Stimulated activated CD4-positive, alpha-beta T cell treated with anti-CD3 and anti-CD28 coated beads, Interleukin-1b, Interleukin-23, amount 100 ng/mL, for 4 hours (primary cell): ENCODE data around the gene IRF8.
"Not testable (repeated sequence)": the region's sequence is repeated elsewhere in the genome, so short reads cannot be mapped to it uniquely, and the experiment has no call there.

ENCODE experiments used
- DNase-seq, 2 donors: peaks; one replicate each; pipeline ENCODE4 v3.0.0-alpha.2; 2020; ENCODE audit warnings: low read depth in 2 of 2

The IRF8 gene

DNA sequence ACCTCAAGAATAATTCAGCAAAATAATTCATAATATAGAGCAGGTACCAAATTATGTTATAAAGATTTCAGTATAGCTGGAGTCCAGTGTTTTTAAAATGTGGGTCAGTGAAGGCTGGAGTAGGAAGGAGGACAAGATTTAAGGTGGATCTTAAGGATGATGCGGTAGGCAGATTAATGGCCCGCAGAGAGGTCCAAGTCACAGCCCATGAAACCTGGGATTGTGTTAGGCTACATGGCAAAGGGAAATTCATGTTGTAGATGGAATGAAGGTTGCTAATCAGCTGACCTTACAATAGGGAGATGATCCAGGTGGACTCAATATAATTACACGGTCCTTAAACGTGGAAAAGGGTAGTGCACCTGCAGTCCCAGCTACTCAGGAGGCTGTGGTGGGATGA lies 6.2 kb upstream of the IRF8 start:
- no peak for DNase-seq

DNA sequence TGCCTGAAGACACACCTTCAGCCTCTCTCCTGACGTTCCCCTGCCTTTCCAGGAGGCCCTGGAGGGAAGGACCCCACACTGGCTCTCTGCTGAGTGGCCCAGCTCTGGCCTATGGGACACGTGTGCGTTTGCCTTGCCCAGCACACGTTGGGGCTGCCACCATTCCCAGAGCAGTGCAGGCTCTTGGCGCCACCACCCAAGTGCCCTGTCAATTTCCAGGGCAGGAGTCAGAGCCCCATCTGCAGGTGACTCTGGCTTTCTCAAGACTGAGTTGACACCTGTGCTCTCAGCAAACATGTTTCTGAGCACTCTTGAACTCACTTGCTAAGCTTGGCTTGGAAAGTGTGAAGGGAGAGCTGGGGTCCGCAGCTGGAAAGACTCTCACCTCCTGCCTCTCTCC lies 4.7 kb upstream of the IRF8 start:
- no peak for DNase-seq

DNA sequence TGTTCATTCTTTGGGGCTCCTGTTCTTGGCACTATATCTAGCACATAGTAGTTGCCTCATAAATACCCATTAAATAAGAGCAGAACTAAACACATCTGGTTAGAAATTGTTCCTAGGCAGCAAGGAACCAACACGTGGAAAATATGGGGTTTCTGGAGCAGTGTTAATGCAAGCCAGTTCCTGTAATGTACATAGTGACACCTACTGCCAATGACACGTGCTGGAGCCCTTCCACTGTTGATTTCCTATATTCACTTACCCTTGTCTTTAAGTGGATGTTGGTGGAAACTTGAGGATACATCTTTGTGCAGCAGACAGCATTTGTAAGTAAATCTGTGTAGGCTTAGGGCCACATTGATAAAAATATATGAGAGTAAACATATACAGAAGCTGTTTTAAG lies 1.6 kb upstream of the IRF8 start:
- no peak for DNase-seq

- DNase-seq, result no peak
These were observed 482 bp downstream of the IRF8 start for GRCh38 chr16:85899444-85899843.

- DNase-seq, result no peak
These were observed 1.2 kb downstream of the IRF8 start for GRCh38 chr16:85900027-85900792.

DNA sequence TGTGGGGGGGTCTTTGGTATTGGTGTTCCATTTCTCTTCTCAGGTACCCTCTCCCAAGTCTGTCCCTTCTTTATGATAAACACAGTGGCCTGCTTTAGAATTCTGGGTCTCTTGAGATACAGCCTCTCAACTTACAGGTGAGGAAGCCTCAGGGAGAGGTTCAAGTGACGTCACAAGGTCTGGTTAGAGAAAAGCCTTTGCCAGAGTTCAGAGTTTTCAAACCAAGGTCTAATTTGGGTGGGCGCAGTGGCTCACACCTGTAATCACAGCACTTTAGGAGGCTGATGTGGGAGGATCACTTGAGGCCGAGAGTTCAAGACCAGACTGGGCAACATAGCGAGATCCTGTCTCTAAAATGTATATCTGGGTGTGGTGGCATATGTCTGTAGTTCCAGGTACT lies 2.1 kb downstream of the IRF8 start:
- no peak for DNase-seq

GRCh38 chr16:85901773-85902365 lies 2.9 kb downstream of the IRF8 start:
- no peak for DNase-seq

DNA sequence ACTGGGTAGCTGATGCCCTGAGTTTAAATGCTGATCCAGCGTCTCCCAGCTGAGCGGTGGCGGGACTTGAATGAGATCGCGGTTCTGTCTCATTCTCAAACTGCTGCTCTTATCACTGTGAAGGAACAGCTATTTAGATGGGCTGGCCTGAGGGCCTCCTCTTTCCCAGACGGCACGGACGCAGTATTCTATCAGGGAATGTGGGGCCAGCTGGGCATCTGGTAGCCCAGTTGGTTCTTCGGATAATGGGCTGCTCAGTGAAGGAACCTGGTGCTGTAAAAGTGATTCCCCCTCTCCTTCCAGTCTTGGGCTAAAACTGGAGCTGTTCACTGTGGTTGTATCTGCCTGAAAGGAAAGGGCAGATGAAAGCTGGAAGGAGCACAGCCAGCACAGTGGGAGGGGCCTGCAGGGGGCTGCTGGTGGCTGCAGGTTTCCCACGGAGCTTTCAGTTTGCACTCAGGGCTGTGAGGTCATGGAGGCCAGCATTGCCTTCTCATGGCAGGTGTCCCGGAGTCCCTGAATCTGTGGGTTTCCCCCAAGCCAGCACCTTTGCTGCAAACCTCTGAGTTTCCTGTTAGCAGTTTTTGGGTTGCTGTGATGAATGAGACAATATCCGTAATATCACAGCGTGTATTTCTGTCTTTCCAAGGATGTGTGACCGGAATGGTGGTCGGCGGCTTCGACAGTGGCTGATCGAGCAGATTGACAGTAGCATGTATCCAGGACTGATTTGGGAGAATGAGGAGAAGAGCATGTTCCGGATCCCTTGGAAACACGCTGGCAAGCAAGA lies 3.6 kb downstream of the IRF8 start:
- DNase-seq, result peak in 1 of 2 donors; percentile 50

DNA sequence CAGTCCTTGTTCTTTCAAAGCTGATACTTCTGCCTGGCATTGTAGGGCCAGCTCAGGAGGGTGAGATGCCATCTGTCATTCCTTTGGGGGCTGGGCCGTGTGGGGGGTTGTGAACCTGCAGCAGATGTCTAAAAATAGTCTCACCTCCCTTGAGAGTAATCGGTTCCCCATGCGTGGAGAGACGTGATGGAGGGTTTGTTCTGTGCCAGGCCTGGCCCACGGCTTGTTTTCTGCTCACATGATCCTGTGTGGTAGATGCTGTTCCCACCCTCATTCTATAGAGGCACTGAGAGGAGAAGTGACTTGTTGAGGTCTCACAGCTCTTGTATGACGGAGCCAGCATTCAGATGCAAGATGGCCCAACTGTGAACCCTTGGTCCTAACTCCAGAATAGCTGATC lies 4.6 kb downstream of the IRF8 start:
- DNase-seq, result no peak

- DNase-seq, result no peak
These were observed 6.4 kb downstream of the IRF8 start for GRCh38 chr16:85905110-85906095.

- DNase-seq, result no peak
These were observed 7.4 kb downstream of the IRF8 start for GRCh38 chr16:85906349-85906748.

DNA sequence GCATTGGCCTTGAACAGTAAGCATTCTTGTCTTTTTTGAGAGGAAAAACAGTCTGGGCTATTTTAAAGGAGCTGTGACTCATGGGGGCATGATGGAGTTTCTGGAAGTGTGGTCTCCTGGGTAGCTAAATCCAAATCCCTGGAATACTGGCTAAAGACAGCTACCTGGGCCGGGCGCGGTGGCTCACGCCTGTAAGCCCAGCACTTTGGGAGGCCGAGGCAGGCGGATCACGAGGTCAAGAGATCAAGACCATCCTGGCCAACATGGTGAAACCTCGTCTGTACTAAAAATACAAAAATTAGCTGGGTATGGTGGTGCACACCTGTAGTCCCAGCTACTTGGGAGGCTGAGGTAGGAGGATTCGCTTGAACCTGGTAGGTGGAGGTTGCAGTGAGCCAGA lies 8.3 kb downstream of the IRF8 start:
- not testable (repeated sequence) for DNase-seq

DNA sequence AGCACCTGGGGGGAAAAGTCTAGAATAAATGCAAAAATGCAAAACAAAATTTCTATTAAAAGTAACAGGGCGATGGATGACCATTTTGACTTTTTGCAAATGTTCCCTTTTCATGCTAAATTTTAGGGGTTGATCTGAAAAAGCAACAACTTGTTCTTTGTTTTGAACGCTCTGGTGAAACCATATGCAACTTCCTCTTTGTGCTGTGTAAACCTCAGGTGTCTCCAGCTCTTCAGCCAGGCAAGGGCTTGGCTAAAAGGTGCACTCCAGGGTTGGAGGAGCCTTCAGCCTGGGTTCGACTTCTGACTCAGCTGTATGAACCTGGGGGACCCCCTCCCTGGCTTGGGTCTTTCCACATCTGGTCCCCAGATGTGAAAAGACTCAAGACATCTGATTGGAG lies 9.5 kb downstream of the IRF8 start:
- DNase-seq, result no peak

DNA sequence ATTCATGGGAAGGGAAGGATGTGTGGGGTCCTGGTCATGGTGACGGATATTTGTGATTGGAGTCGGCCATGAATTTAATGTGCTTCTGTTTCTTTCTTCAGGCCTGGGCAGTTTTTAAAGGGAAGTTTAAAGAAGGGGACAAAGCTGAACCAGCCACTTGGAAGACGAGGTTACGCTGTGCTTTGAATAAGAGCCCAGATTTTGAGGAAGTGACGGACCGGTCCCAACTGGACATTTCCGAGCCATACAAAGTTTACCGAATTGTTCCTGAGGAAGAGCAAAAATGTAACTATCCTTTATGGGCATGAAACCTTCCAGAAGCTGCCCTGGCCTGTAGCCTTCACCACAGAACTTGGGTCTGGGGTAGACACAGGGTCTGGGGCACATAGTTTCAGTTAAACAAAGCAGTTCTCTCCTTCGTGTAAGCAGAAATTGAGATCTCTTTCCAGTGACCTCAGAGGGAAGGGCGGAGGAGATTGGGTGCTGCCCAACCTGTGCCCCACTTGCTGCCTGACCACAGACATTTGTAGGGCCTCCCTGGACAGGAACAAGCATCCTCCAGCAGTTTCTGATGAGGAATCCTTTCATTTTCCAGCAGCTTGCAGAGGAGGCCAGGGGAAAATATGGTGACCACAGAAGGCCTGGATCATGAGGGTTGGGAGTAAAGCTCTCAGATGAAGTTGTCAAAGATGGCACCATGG lies 10.1 kb downstream of the IRF8 start:
- DNase-seq, result no peak

DNA sequence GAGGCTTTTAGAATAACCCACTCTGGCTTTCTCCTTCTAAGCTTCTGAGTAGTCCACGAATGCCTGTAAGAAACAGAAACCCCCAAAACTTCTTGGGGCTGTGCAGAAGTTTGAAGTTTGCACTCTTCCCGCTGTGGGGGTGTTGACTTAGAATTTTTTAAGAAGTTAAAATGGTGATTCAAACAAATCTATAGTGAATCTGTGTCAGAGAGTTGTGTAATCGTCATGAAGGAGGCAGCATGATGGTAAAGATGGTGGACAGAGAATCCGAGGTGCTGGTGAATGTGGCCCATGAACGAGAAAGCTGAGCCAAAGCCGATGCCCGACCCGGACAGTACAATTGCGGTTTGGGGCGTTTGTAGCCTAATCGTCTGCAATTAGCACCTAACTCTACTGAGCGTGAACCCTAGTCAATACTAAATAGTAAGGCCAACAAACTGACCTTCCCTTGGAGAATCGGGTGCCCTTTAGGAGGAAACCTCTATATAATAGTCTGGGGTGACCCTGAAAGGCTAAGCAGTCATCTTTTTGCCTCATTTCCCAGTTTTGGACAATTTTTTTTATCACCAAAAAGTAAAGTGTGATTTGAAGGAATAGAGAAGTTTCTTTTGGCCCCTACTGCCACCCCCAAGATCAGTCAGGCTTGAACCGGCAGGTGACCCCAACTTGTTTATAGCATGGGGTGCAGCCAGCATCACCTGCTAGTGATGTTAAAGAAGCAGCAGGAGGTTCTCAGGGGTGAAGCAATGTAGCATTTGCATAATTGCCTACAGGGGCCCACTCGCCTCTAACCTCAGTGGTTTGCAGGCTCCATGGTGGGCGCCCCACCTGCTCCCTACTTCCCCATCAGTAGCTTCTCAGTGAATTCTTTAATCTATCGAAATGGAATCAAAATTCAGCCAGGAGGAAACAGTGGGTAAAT lies 11.2 kb downstream of the IRF8 start:
- DNase-seq, result no peak

DNA sequence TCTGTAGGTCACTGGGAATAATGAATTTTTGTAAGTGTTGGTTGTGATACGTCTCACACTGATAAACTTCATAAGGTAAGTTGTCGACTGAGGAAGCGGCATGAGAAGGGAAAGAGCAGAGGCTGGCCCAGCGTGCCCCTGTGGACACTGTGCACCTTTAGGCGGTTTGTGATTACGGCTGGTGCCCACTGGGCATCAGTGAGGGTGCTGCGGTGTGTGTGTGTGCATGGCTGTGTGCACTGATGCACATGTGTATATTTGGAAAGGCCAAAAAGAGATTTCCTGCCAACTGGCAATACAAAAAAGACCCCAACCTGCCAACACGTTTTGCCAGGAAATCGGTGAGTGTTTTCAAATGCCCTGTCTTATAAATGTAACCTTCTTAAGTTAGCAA lies 11.9 kb downstream of the IRF8 start:
- DNase-seq, result no peak

DNA sequence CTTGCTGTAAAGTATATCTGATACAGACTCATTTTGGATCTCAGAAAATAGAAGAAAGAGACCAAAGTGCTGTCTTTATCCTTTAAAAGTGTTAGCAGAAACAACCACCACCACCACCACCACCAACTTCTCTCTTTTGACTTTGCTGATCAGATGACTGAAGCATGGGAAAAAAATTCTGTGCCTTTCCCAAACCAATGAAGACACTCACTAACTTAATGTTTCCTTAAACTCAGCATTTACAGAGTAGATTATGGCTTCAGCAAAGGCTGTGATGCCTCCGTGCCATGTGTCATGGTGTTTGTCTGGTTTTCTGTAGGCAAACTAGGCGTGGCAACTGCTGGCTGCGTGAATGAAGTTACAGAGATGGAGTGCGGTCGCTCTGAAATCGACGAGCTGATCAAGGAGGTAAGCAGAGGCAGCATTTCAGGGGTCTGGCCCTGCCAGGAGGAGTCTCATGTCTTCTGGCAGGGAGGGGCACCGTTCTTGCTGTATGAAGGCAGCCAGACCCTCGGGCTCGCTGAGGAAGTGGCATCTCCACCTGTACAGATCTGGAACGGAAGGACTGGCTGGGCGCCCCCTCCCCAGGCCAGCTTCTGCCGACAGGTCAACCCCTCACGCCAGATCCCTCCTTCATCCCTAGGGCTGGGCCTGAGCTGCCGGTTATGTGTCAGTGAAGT lies 12.4 kb downstream of the IRF8 start:
- no peak for DNase-seq

DNA sequence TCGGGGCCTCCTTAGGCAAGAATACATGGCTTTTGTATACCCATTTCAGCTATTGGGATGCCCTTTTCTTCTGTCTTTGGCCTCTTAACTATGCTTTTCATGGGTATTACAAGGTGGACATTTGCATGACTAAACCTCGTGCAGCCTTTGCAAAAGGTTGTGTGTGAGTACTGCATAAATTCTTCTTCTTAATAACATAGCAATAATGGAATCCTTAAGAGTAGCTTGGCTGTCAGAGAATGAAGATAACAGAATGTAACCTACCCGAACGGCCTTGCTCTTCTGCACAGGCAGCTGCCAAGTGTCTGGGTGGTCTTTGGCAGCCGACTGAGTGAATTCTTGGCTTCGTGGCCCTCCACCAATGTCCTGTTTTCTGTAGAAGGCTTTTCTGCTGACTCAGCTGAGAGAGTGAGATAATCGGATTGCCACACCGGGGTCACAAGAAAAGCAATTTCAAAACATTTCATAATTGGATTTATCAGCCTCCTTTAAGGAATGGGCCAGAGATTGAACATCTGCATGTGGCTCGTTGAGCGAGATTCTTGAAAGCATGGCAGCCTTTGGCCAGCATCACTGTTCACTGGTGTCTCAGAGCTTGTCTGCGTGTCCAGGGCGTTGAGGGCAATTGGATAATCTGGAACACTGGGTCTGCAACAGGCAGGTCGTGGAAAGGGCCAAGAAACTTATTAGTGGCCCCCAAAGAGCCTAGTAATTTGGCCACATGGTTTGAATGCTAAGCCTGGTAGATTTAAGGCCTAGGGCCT lies 13.4 kb downstream of the IRF8 start:
- no peak for DNase-seq

DNA sequence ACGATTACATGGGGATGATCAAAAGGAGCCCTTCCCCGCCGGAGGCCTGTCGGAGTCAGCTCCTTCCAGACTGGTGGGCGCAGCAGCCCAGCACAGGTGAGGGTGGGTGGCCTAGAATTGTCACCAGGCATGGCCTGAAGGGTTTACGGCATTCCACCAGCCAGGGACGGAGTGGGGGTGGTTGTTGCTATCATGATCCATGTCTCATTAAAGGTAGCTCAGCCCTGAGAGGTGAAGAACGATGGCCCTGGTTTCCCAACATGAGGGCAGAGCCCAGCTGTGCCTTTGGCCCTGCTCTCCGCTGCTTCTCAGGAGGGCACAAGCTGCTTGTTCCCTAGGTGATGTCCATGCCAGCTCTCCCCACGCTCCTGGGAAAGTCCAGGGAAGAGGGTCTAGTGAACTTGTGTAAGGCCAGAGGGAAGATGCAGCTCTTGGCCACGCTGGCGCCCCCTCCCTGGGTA lies 14.2 kb downstream of the IRF8 start:
- no peak for DNase-seq
